GM12875 (cell line): ENCODE data around the gene PDE9A.

Experiments
- H3K4me3 ChIP-seq: one replicate; pipeline ENCODE4 v1.5.1; 2011; ENCODE audit warnings: low read depth, low read length, control low read depth
- CTCF ChIP-seq: IDR thresholded peaks from 2 replicates; pipeline ENCODE4 v1.5.1; 2011; ENCODE audit warnings: low read depth, mild to moderate bottlenecking, control low read depth, inconsistent platforms, low read length, moderate library complexity, borderline replicate concordance; ENCODE audit not compliant: insufficient read depth

Gene PDE9A

GRCh38 chr21:42703136-42703908, 49.9 kb downstream of the PDE9A start:
- no peak overlapping the region for H3K4me3 ChIP-seq
- TF ChIP-seq CTCF = no peak

- TF ChIP-seq CTCF = no peak
- no peak overlapping the region for H3K4me3 ChIP-seq
Observed at GRCh38 chr21:42703965-42704364, 50.5 kb downstream of the PDE9A start.

DNA sequence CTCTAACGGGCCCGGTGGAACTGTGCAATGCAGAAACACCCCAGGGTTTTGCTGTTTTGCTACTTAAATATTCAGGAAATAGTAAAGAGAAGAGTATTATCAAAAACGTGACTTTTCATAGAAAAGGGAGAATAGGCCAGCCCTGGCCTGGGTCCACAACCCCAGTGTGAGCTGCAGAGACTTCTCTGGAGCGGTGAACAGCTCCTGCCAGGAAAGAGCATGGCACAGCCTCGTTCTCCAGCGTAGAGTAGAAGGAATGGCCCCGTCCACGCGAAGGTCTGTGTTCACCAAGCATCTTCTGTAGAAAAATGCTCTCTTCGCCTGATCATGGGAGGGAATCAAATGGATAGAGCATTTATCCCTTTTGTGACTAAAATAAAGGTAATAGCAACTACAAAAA, 51.4 kb downstream of the PDE9A start:
- TF ChIP-seq CTCF = no peak
- no peak overlapping the region for H3K4me3 ChIP-seq

DNA sequence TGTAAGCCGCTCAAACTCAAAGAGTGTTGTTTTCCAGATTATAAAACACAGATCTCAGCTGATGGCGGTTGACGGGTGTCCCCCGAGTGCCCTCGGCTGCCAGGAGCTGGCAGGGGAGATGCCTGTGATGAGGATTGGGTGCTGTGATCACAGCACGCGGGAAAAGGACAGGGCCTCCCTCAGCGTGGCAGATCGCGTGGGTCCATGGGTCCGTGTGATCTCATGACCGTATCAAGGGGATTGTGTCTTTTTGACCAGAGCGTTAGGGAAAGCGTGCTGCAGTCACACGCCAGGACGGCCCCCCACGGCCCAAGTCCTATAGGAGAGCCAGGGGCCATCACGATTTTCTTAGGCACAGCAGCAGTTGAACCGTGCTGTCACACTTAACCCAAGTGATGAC, 51.9 kb downstream of the PDE9A start:
- no peak for TF ChIP-seq CTCF

GRCh38 chr21:42705746-42706374, 52.4 kb downstream of the PDE9A start:
- H3K4me3 ChIP-seq = no peak overlapping the region
- no peak for TF ChIP-seq CTCF

More for the DNA sequence above, 51.9 kb downstream of the PDE9A start:
- H3K4me3 ChIP-seq = no peak overlapping the region

- no peak for TF ChIP-seq CTCF
- H3K4me3 ChIP-seq = no peak overlapping the region
Observed at GRCh38 chr21:42706765-42707164, 53.3 kb downstream of the PDE9A start.
